ENCODE measurements around the gene CHST11. TPM values are rescaled to one million over a fixed set of nuclear protein-coding genes. Genes with fewer than 3 reads are reported as not detected.

Gene CHST11
- total and polyA plus RNA-seq, 2 of the 4 experiments (the other 2 are of a cell fraction), result 1.4 to 2.7 TPM

DNA sequence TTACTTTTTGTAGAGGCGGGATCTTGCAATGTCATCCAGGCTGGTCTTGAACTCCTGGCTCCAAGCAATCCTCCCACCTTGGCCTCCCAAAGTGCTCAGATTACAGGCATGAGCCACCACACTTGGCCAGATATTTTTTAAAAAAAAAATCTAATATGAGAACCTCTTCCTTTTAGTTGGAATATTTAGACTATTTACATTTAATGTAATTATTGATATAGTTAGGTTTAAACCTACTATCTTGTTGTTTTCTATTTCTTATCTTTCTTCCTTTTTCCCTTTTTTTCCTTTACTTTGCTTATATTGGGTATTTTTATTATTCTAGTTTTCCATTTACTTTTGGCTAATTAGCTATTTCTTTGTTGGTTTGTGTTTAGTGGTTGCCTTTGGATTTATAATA is 315.6 kb downstream of the CHST11 start:
- Histone ChIP-seq H2BK15ac (ENCODE audit: low read depth, low read length) (no peak overlapping the region), H4K8ac (ENCODE audit: low read depth in 2 of 2, low read length in 2 of 2) (no peak overlapping the region), H2BK20ac (ENCODE audit: low read depth, low read length) (no peak overlapping the region), H3K4me2 (ENCODE audit: low read depth, low read length) (no peak overlapping the region), H3K14ac (replicated peaks; ENCODE audit: low read depth, low read length) (no peak overlapping the region), H3K27ac (ENCODE audit: insufficient read depth, low read length) (no peak overlapping the region), H3K9me1 (ENCODE audit: insufficient read depth, low read length) (no peaks in the 10 kb centered on the region), H3K27me3 (ENCODE audit: control insufficient read depth, insufficient read depth, low read length) (peaks cover 7% of the 10 kb centered on the region), H2BK120ac (ENCODE audit: low read depth, low read length) (no peak overlapping the region), H4K5ac (ENCODE audit: low read depth, low read length) (no peak overlapping the region), H3K4me3 (ENCODE audit: insufficient read depth, low read depth, low read length) (no peak overlapping the region), H2AFZ (replicated peaks; ENCODE audit: low read length, poor library complexity) (no peak overlapping the region), H3K4me1 (ENCODE audit: control insufficient read depth, insufficient read depth, low read length) (no peaks in the 10 kb centered on the region), H3K79me1 (ENCODE audit: low read depth in 1 of 2, low read length in 2 of 2) (no peaks in the 10 kb centered on the region), H3K4ac (ENCODE audit: low read depth, low read length) (no peak overlapping the region), H3K23ac (ENCODE audit: low read depth, low read length) (no peak overlapping the region), H3K18ac (ENCODE audit: low read depth, low read length) (no peak overlapping the region), H3K56ac (ENCODE audit: extremely low read depth, insufficient read depth, low read length) (no peak overlapping the region), H2BK5ac (ENCODE audit: low read depth, low read length, poor library complexity, severe bottlenecking) (no peak overlapping the region), H2AK5ac (ENCODE audit: low read depth, low read length) (no peak overlapping the region), H3K9me3 (ENCODE audit: control insufficient read depth, insufficient read depth, low read length) (no peaks in the 10 kb centered on the region; the same call in none of the 2 replicates), H3K36me3 (ENCODE audit: control insufficient read depth, insufficient read depth, low read length) (no peaks in the 10 kb centered on the region), H4K20me1 (ENCODE audit: insufficient read depth, low read length) (no peaks in the 10 kb centered on the region), H2AK9ac (replicated peaks; ENCODE audit: low read depth, low read length, poor library complexity) (no peak overlapping the region), H4K91ac (ENCODE audit: insufficient read depth, low read depth, low read length) (no peak overlapping the region), H3K9ac (ENCODE audit: low read depth, low read length) (no peak overlapping the region)
- DNase-seq (no peak), ATAC-seq (ENCODE audit: low read depth) (no peak)
- dilution Hi-C loops (cut with HindIII; ENCODE audit: low sequenced_read_pairs, unreplicated experiment), result no loop called here
- in situ Hi-C loops (cut with MboI; ENCODE audit: low sequenced_read_pairs), result no loop called here
- POLR2A ChIA-PET (ENCODE audit: unreplicated experiment), result no interaction called here
- BruUV-seq (replicated peaks), result no TSS peak
- CTCF ChIA-PET, result no interaction called here
- intact Hi-C loops (cut with micrococcal nuclease), result no loop called here
- no peak for TF ChIP-seq FOS (IDR thresholded peaks at IDR 0.05; ENCODE audit: low read depth, low read length)
- no peak for TF ChIP-seq MAZ (IDR thresholded peaks at IDR 0.05; ENCODE audit: borderline replicate concordance, low read depth, low read length)
- no peak for TF ChIP-seq POLR2A (IDR thresholded peaks at IDR 0.05; ENCODE audit: low read depth, low read length)
- TF ChIP-seq MAFK (IDR thresholded peaks at IDR 0.05; ENCODE audit: low read depth, low read length), result no peak
- TF ChIP-seq BHLHE40 (IDR thresholded peaks at IDR 0.05; ENCODE audit: low read depth, low read length), result no peak
- no peak for TF ChIP-seq CHD1 (IDR thresholded peaks at IDR 0.05; ENCODE audit: low read depth, low read length)
- TF ChIP-seq MXI1 (IDR thresholded peaks at IDR 0.05; ENCODE audit: borderline replicate concordance, low read depth, low read length), result no peak
- no peak for TF ChIP-seq RCOR1 (IDR thresholded peaks at IDR 0.05; ENCODE audit: insufficient replicate concordance, low read length)
- no peak for TF ChIP-seq RFX5 (IDR thresholded peaks at IDR 0.05; ENCODE audit: low read depth, low read length)
- no peak for TF ChIP-seq CTCF (conservative IDR thresholded peaks at IDR 0.05; ENCODE audit: low read depth, low read length)
- TF ChIP-seq CEBPB (IDR thresholded peaks at IDR 0.05; ENCODE audit: low read depth, low read length), result no peak
- no peak for TF ChIP-seq NFE2L2 (IDR thresholded peaks at IDR 0.05; ENCODE audit: low read depth, low read length)
- TF ChIP-seq RAD21 (IDR thresholded peaks at IDR 0.05; ENCODE audit: low read length), result no peak
- no peak for TF ChIP-seq SMC3 (IDR thresholded peaks at IDR 0.05; ENCODE audit: low read depth, low read length)
- no CpG with 5 or more reads among the region's 1 CpG for WGBS, 2 experiments (ENCODE audit: extremely low coverage in 2 of 2, insufficient read length in 1 of 2)
